Measurements from ENCODE around the gene NDUFS6. TPM values are rescaled to one million over a fixed set of nuclear protein-coding genes. Genes with fewer than 3 reads are reported as not detected.

NDUFS6 gene
- total RNA-seq, 1 experiment from 2014 or later = 59.7 TPM

- Histone ChIP-seq H3K4me1 (no peaks in the 10 kb centered on the region), H3K27me3 (replicated peaks; ENCODE audit: control insufficient read depth, insufficient read depth, low read length) (no peaks in the 10 kb centered on the region), H3K9me3 (no peaks in the 10 kb centered on the region), H3K4me3 (ENCODE audit: low read depth, low read length) (no peak overlapping the region), H3K36me3 (ENCODE audit: control insufficient read depth, insufficient read depth, low read length) (no peaks in the 10 kb centered on the region)
- ChIA-PET POLR2A (no interaction called here), CTCF (interaction anchor here (0.5 kb wide), 1 partner anchor 40 kb away, joined by 5 read pairs; no protein-coding TSS in a partner anchor)
- Mint-ChIP-seq H3K4me3 (ENCODE audit: unreplicated experiment) (no peak overlapping the region), H3K36me3 (ENCODE audit: insufficient read depth, unreplicated experiment) (no peaks in the 10 kb centered on the region), H3K4me1 (ENCODE audit: low read depth, unreplicated experiment) (no peaks in the 10 kb centered on the region), H3K9me3 (ENCODE audit: unreplicated experiment) (no peaks in the 10 kb centered on the region), H3K27me3 (ENCODE audit: insufficient read depth, unreplicated experiment) (no peaks in the 10 kb centered on the region), H3K27ac (ENCODE audit: unreplicated experiment) (no peak overlapping the region)
- DNase-seq = no peak
- intact Hi-C loops (cut with micrococcal nuclease; ENCODE audit: unreplicated experiment) = no loop called here
- no peak for TF ChIP-seq CTCF (IDR thresholded peaks at IDR 0.05; ENCODE audit: insufficient read depth in 1 of 2, low read depth in 1 of 2, low read length in 1 of 2, severe bottlenecking in 1 of 2, unreplicated experiment in 1 of 2)
- no TSS peak for BruUV-seq (replicated peaks)
These were observed 34.2 kb downstream of the NDUFS6 start for GRCh38 chr5:1835431-1835830.

GRCh38 chr5:1836176-1836890 is 35.1 kb downstream of the NDUFS6 start:
- Histone ChIP-seq H3K27me3 (replicated peaks; ENCODE audit: control insufficient read depth, insufficient read depth, low read length) (no peaks in the 10 kb centered on the region), H3K4me3 (ENCODE audit: low read depth, low read length) (no peak overlapping the region), H3K36me3 (ENCODE audit: control insufficient read depth, insufficient read depth, low read length) (no peaks in the 10 kb centered on the region), H3K4me1 (peaks cover 5% of the 10 kb centered on the region; the same call in 1 of the 2 replicates), H3K9me3 (no peaks in the 10 kb centered on the region)
- ChIA-PET CTCF (no interaction called here), POLR2A (no interaction called here)
- no peak for TF ChIP-seq CTCF (IDR thresholded peaks at IDR 0.05; ENCODE audit: insufficient read depth in 1 of 2, low read depth in 1 of 2, low read length in 1 of 2, severe bottlenecking in 1 of 2, unreplicated experiment in 1 of 2)
- DNase-seq = no peak
- Mint-ChIP-seq H3K36me3 (ENCODE audit: insufficient read depth, unreplicated experiment) (no peaks in the 10 kb centered on the region), H3K4me1 (ENCODE audit: low read depth, unreplicated experiment) (no peaks in the 10 kb centered on the region), H3K9me3 (ENCODE audit: unreplicated experiment) (no peaks in the 10 kb centered on the region), H3K27me3 (ENCODE audit: insufficient read depth, unreplicated experiment) (no peaks in the 10 kb centered on the region), H3K4me3 (ENCODE audit: unreplicated experiment) (no peak overlapping the region), H3K27ac (ENCODE audit: unreplicated experiment) (no peak overlapping the region)
- intact Hi-C loops (cut with micrococcal nuclease; ENCODE audit: unreplicated experiment) = no loop called here
- no TSS peak for BruUV-seq (replicated peaks)

GRCh38 chr5:1836891-1837880 is 36.0 kb downstream of the NDUFS6 start:
- CTCF ChIA-PET = no interaction called here
- H3K27me3 ChIP-seq (replicated peaks; ENCODE audit: control insufficient read depth, insufficient read depth, low read length) = no peaks in the 10 kb centered on the region
- no TSS peak for BruUV-seq (replicated peaks)

More at GRCh38 chr5:1836891-1837880, 36.0 kb downstream of the NDUFS6 start:
- Mint-ChIP-seq H3K36me3 (ENCODE audit: insufficient read depth, unreplicated experiment) (no peaks in the 10 kb centered on the region), H3K9me3 (ENCODE audit: unreplicated experiment) (no peaks in the 10 kb centered on the region), H3K4me3 (ENCODE audit: unreplicated experiment) (no peak overlapping the region), H3K4me1 (ENCODE audit: low read depth, unreplicated experiment) (no peaks in the 10 kb centered on the region), H3K27me3 (ENCODE audit: insufficient read depth, unreplicated experiment) (no peaks in the 10 kb centered on the region), H3K27ac (ENCODE audit: unreplicated experiment) (no peak overlapping the region)
- TF ChIP-seq CTCF (IDR thresholded peaks at IDR 0.05; ENCODE audit: insufficient read depth in 1 of 2, low read depth in 1 of 2, low read length in 1 of 2, severe bottlenecking in 1 of 2, unreplicated experiment in 1 of 2) = no peak
- no peak for DNase-seq
- Histone ChIP-seq H3K4me3 (ENCODE audit: low read depth, low read length) (no peak overlapping the region), H3K36me3 (ENCODE audit: control insufficient read depth, insufficient read depth, low read length) (no peaks in the 10 kb centered on the region), H3K4me1 (peaks cover 5% of the 10 kb centered on the region; the same call in 1 of the 2 replicates), H3K9me3 (no peaks in the 10 kb centered on the region)
- POLR2A ChIA-PET = no interaction called here
- intact Hi-C loops (cut with micrococcal nuclease; ENCODE audit: unreplicated experiment) = no loop called here

All from Caco-2 (cell line).